Cerebellar nuclear complex (tissue), 1 donor: ENCODE data around the gene LACRT.
"Not testable (repeated sequence)": the region's sequence is repeated elsewhere in the genome, so short reads cannot be mapped to it uniquely, and the experiment has no call there.

Experiments used
- DNase-seq, 2 experiments: peaks; one replicate each; lab custom pipeline; 2025; lab: John Stamatoyannopoulos, UW

Gene LACRT

DNA sequence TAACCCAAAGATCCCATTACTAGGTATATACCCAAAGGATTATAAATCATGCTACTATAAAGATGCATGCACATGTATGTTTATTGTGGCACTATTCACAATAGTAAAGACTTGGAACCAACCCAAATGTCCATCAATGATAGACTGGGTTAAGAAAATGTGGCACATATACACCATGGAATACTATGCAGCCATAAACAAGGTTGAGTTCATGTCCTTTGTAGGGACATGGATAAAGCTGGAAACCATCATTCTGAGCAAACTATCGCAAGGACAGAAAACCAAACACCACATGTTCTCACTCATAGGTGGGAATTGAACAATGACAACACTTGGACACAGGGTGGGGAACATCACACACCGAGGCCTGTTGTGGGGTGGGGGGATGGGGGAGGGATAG, 4.4 kb upstream of the LACRT start:
- not testable (repeated sequence) for DNase-seq

- DNase-seq, result no peak
These were observed 2.5 kb downstream of the LACRT start for GRCh38 chr12:54631988-54632728.

- DNase-seq, result no peak
These were observed 3.1 kb downstream of the LACRT start for GRCh38 chr12:54631551-54631950.

DNA sequence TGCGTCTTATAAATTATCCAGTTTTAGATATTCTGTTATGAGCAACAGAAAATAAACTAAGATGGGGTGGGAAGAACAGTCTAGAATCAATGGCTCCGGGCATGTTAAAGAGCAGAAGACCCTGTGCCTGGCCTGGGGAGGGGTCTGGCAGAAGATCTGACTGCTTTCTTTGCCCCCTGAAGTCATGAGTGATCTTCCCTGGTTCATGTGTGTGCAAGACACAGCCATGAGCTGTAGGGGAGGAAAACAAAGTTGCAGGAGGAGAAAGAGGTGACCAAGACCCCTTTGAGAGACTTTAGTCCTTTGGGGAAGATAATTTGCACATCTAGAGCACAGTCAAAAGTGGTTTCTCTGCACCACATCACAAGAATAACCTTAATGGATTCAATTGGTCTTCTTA, 4.8 kb downstream of the LACRT start:
- DNase-seq, result no peak

GRCh38 chr12:54628186-54628846, 6.4 kb downstream of the LACRT start:
- DNase-seq, result no peak

- DNase-seq, result no peak
These were observed 7.4 kb downstream of the LACRT start for GRCh38 chr12:54627304-54627703.

DNA sequence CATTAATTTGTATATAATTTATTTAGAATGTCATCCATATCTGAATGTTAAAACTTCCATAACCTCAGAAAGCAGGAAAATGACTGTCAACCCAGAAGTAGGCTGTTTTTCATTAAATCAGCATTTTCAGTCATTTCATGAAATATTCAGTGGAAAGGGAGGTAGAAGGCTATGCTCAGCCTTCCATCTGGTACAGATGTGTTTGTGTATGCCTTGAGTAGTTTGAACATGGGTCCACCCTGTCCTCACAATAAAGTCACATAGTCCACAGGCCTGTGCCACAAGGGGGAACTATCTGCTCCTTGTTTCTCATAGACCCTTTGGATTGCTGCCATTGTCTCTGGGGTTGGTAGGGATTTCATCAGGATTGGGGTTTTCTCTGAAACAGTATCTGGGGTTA, 9.1 kb downstream of the LACRT start:
- DNase-seq, result no peak

DNA sequence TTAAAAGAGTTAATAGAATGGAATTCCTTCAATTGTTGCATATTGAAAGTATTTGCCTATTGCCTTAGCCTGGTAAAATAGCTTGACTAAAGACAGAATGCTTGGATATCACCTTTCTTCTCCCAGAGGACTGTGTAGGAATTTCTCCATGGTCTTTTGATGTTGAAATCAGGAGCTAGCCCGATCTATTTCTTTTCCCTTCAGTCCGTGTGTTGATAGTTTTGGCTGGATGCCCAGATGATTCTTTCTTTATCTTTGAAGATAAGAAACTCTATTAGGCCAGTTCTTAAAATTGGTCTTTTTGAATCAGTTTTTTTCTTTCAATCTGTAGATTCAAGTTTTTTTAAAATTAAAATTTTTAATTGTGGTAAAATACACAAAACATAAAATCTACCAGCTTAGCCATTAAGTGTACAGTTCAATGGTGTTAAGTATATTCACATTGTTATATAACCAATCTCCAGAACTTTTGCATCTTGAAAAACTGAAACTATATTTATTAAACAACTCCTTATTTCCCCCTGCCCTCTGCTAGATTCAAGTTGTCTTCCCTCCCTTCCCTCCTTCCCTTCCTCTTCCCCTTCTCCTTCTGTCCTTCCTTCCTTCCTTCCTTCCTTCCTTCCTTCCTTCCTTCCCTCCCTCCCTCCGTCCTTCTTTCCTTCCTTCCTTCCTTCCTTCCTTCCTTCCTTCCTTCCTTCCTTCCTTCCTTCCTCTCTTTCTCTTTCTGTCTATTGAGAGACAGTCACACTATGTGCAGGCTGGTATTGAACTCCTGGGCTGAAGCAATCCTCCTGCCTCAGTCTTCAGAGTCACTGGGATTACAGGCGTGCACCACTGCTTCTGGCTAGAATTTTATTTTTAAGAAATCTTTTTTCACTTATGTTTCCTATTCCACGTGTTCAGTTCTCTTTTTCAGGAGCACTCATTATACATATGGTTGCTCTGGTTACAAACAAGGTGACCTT, 10.1 kb downstream of the LACRT start:
- no peak for DNase-seq

DNA sequence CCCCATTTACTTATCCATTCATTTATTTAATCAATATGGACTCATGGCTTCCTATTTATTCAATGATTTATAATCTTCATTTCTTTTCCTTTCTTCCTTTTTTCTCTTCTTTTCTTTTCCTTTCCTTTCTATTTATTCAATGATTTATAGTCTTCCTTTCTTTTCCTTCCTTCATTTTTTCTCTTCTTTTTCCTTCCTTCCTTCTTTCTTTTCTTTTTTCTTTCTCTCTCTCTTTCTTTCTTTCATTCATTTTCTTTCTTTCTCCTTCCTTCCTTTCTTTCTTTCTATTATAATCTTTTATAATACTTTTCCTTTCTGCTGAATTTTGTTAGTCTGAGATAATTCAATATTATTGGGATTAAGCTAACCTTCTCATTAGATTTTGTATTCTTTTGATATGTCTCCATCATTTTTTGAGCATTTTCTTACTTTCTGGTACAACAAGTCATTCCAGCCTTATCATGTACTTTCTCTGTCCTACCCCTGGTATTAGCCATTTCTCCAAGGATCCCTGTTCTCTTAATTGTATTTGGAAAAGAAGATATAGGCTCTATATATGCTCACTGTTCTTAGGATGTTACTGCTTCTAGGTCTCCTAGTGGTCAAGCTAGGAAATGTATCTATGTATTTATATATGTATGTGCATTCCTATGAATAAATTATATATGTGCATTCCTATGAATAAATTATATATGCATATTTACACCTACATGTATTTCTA, 12.1 kb downstream of the LACRT start:
- DNase-seq, result no peak

DNA sequence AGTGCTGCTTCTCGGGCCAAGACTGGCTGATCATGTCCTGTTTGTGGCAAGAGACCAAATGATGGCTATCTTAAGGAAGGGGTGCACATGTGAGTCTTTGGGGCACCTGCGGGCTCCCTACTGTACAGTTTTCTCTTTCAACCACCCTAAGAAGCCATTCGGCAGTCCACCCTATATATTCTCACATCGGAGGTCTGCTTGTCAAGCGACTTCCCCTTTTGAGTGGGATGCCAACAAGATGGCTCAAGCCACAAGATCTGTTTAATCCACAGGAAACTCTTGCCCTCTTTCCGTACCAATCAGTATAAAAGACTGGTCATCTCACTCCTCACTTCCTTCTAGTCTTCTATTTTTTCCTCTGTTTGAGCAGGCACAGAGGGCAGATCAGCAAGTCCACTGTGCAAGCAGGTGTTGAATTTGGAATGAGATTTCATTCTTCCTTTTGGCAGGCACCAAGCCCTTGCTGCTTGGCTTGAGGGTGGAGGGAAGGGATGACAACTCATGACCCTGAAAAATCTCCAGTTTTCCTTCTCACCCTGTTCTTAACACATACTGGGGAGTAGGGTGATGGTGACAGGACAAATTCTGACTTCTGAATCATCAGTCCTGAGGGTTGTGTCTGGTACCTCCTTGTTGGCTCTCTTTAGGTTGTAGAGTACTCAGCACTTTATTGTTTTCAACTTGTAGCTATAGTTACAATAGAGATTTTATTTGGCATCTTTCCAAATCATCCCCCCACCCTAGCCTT, 17.6 kb downstream of the LACRT start:
- DNase-seq, result no peak

- DNase-seq, result no peak
These were observed 22.4 kb downstream of the LACRT start for GRCh38 chr12:54612225-54612750.

DNA sequence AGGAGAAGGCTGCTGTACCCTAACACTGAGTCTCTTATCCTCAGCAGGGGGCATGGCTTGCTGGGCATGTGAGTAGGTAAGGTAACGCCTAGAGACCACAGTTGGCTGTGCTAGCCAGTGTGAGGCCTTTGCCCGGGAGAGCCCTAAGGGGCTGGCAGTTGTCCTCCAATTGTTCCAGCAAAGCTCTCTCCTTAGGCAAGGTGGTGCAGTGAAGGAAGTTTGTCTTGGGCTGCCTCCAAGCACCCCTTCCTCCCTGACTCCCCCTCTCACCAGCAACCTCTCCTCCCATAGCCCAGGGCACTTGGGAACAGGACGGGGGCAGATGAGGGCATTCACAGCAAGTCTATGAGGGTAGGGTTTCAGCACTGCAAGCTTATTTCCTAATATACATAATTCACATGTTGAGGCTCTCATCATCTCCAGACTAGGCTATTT, 23.0 kb downstream of the LACRT start:
- no peak for DNase-seq

DNA sequence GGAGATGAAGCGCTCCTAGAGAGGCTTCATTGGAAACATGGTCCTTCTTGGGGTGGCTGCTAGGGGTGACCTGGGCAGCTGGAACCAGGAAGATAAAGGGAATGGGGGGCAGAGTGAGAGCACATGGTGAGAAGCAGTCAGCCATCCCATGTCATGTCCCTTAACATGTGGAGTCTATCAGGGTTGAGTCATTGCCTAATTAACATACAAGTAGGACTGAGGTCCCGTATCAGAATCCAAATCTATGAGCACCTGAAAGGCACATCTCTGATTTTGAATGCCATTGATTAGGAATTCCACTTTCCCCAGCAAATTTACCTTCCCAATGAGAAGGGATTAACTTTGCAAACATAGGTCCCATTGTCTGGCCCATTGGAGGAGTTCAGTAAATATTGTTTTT, 25.9 kb downstream of the LACRT start:
- no peak for DNase-seq

- no peak for DNase-seq
These were observed 26.5 kb downstream of the LACRT start for GRCh38 chr12:54608156-54608555.

GRCh38 chr12:54606556-54606955, 28.1 kb downstream of the LACRT start:
- DNase-seq, result no peak

DNA sequence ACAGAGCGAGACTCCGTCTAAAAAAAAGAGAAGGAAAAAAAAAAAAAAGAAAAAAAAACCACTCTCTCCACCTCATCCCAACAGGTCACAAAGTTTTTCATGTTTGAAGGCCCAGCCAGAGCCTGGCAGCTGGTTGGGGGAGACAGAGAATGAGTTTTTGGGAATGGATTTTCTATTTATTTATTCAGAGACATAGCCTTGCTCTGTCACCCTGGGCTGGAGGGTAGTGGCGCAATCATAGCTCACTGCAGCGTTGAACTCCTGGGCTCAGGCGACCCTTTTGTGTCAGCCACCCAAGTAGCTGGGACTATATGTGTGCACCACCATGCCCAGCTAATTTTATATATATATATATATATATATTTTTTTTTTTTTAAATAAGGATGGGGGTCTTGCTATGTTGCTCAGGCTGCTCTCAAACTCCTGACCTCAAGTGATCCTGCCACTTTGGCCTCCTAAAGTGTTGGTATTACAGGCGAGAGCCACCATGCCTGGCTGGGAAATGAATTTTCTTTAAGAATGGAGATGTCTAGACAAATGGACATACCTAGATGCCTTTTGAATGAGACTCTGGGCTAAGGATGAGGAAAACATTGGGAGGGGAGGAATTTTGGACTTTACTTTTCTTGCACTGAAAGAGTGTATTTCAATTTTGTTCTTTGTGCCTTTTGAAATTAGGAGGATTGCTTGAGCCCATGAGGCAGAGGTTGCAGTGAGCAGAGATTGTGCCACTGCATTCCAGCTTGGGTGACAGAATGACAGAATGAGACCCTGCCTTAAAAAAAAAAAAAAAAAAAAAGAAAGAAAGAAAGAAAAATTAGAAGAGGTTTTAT, 29.3 kb downstream of the LACRT start:
- no peak for DNase-seq

DNA sequence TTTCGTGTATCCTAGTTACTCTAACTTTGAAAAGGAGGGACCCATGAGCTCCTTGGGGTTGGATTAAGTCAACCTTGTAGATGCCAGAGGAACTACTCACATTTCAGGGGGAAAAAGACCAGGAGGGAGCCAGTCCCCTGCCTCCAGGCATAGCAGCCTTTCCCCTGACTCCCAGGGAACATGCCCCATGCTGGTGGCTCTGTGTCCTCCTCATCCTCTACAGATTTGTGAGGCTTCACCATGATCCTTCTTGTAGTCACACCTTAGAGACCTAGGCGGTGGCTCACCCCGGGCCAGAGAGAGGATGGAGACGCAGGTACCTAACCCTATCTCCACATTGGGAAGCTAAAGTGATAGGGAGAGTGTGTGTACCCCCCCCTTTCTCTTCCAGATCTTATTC, 30.3 kb downstream of the LACRT start:
- DNase-seq, result no peak

DNA sequence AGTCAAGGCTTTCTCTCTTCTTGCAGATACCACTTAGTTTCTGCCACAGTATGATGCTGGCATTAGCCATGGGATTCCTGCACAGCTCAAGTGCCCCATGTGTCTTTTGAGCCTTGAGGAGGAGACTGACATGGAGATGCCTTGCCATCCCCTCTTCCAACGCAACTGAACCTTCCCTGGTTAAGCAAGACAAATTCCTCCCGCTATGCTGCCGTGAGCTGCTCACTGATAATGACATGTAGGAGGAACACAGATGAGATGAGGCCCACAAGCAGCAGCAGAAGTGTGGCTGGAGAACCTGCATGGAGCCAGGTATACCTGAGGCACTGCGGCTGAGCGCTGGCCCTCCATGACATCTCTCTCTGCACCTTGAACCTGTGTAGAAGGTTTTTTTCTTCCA, 30.8 kb downstream of the LACRT start:
- no peak for DNase-seq

- DNase-seq, result no peak
These were observed 31.4 kb downstream of the LACRT start for GRCh38 chr12:54603173-54603814.
